Activated naive CD4-positive, alpha-beta T cell treated with anti-CD3 and anti-CD28 coated beads, Interleukin-2, amount 50 U/mL, for 72 hours (primary cell): ENCODE data around the gene ZNF410. TPM values are rescaled to one million over a fixed set of nuclear protein-coding genes. Genes with fewer than 3 reads are reported as not detected.
"Not testable (repeated sequence)": the region's sequence is repeated elsewhere in the genome, so short reads cannot be mapped to it uniquely, and the experiment has no call there.

Experiments used
- ATAC-seq, 2 donors: fragments of 150-1000 bp; cut with Tn5 transposase; 2 replicates each; pipeline ENCODE4 v1.10.0; 2021; ENCODE audit warnings: mild to moderate bottlenecking in 2 of 2, moderate library complexity in 2 of 2
- DNase-seq, 2 donors: peaks; one replicate each; pipeline ENCODE4 v3.0.0; 2021 to 2022; ENCODE audit warnings: low spot score in 2 of 2
- H3K27ac Mint-ChIP-seq, 2 donors: one replicate each; pipeline ENCODE4 v1.8.0; 2022; ENCODE audit warnings: mild to moderate bottlenecking in 2 of 2, mixed read lengths in 2 of 2
- H3K36me3 Mint-ChIP-seq, 2 donors: one replicate each; pipeline ENCODE4 v1.8.0; 2022; ENCODE audit warnings: mixed read lengths in 2 of 2
- H3K9me3 Mint-ChIP-seq, 2 donors: one replicate each; pipeline ENCODE4 v1.8.0; 2022; ENCODE audit warnings: mixed read lengths in 2 of 2
- total RNA-seq, 2 donors: library from RNA; stranded (reverse); gene quantifications; one replicate each; pipeline ENCODE4 v1.2.3, GENCODE V29; 2022

Gene ZNF410
- total RNA-seq, 2 donors from 2014 or later: 52.9 to 98.7 TPM

DNA sequence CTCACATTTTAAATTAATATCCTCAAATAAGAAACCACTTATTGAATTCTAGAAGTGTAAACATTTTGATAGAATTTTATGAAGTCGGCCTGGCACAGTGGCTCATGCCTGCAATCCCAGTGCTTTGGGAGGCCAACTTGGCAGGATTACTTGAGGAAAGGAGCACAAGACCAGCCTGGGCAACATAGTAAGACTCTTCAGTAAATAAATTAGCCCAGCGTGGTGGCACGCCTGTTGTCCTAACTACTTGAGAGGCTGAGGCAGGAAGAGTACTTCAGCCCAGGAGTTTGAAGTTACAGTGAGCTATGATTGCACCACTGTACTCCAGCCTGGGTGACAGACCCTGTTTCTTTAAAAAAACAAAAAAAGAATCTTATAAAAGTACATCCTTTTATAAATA is 8.9 kb upstream of the ZNF410 start:
- DNase-seq (no peak), ATAC-seq (no peak)
- Mint-ChIP-seq H3K36me3 (no peaks in the 10 kb centered on the region), H3K27ac (no peak overlapping the region), H3K9me3 (no peaks in the 10 kb centered on the region)

DNA sequence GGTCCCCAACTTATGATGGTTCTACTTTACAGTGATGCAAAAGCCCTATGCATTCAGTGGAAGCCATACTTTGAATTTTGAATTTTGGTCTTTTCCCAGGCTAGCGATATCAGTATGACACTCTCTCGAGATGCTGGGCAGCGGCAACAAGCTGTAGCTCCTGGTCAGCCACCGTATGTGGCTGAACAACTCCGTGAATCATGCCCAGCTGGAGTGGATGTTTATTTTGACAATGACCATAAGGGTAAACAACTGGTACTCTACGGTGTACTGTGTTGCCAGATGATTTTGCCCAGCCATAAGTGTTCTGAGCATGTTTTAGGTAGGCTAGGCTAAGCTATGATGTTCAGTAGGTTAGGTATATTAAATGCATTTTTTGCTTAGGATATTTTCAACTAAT is 8.2 kb upstream of the ZNF410 start:
- Mint-ChIP-seq H3K36me3 (no peaks in the 10 kb centered on the region), H3K27ac (no peak overlapping the region), H3K9me3 (no peaks in the 10 kb centered on the region)
- no peak for ATAC-seq
- no peak for DNase-seq

DNA sequence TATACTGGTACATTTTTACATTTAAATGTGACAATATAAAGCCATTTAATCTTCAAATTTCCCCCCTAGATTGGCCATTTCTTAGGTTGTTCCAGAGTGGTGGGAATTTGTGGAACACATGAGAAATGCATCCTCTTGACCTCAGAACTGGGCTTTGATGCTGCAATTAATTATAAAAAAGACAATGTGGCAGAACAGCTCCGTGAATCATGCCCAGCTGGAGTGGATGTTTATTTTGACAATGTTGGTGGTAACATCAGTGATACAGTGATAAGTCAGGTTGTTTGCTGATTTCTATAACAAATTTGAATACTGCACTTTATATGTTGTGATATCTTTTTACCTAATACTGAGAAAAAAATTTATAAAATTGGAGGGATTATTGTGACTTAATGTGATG is 7.6 kb upstream of the ZNF410 start:
- H3K9me3 Mint-ChIP-seq: no peaks in the 10 kb centered on the region
- DNase-seq (no peak), ATAC-seq (no peak)
- H3K36me3 Mint-ChIP-seq: no peaks in the 10 kb centered on the region
- H3K27ac Mint-ChIP-seq: no peak overlapping the region

DNA sequence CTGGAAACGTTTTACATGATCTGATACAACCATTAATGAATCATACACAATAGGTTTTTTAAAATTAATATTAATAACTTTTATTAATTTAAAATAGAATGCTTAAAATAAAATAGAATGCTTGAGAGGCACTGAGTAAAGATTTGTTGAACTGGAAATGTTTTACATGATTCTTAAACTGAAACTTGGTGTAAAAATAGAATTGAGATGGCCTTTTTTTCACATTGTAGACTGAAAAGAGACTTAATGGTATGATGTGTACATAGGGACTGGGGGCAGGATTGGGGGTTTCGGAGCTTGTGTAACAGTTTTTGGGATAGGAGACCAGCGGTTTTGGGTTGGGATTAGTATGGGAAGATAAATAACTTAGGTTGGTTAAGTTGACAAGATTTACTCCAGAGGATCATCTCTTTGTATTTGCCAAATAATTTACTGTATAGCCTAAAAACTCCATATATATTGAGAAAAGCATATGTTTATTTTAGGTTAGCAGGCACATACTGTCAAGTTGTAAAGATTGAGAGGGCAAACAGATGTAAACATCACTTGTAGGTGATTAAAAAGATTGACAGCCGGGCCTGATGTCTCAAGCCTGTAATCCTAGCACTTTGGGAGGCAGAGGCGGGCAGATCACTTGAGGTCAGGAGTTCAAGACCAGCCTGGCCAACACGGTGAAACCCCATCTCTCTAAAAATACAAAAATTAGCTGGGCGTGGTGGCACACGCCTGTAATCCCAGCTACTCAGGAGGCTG is 2.0 kb upstream of the ZNF410 start:
- ATAC-seq: no peak
- Mint-ChIP-seq H3K36me3 (peaks cover 25 to 33% of the 10 kb centered on the region in 2 donors), H3K9me3 (no peaks in the 10 kb centered on the region), H3K27ac (peak overlapping the region; percentile 90 to 99)
- no peak for DNase-seq

DNA sequence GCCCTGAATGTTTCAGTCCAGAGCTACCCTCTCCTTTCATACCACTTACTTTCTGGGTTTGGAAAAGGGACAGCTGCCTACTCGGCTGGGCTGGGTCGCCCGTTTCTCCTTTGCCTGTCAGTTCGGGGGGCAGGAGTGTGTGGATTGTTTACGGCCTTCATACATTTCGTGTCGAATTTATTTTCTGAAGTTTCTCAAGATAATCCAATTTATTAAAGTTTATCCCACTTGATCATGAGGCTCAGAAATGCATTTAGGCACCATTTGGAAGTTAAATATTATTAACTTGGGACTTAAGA is 608 bp downstream of the ZNF410 start:
- DNase-seq (no peak), ATAC-seq (no peak)
- peaks cover 25 to 36% of the 10 kb centered on the region in 2 donors for H3K36me3 Mint-ChIP-seq
- H3K9me3 Mint-ChIP-seq: no peaks in the 10 kb centered on the region
- H3K27ac Mint-ChIP-seq: peak overlapping the region; percentile 98 to 99

DNA sequence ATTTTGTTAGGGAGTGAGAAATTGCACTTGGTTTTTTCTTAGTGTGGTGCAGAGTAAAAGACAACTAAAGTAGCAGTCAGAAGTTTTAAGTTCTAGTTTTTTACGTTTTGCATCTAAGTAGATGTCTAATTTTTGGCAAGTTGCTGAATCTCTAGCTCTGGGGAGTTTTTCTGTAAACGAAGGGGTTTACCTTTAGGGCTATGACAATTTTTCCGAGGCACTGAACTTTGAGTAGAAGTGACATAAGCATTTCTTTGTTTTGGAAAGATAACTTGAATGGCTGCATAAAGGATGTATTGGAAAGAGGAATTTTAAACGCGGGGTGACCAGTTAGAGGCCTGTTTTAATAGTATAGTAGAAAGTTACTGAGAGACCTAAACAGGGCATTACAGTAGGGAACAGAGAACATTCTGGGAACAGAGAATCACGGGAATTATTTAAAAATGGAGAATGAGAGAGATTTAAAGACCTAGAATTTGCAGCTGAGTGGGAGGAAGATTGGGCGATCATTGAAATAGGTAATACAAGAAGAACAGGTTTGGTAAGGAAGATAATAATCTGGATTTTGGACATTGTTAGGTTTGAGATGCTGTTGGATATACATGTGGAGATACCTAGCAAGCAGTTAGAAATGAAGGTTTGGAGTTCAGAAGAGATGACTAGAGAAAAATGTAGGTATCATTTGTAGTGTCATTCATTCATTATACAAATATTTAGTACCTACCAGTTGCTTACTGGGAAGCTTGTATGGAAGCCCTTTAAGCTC is 1.2 kb downstream of the ZNF410 start:
- Mint-ChIP-seq H3K27ac (peak overlapping the region; percentile 98 to 99), H3K36me3 (peaks cover 25 to 36% of the 10 kb centered on the region in 2 donors), H3K9me3 (no peaks in the 10 kb centered on the region)
- no peak for DNase-seq
- ATAC-seq: no peak

DNA sequence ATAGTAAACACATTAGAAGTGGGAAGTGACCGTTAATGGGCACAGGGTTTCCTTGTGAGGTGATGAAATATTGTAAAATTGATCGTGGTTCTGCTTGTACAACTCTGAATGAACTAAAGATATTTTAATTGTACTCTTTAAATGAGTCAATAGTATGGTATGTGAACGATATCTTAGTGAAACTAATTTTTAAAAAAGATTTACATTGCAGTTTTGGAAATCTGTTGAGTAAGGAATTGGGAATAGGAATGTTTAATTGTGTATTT is 1.7 kb downstream of the ZNF410 start:
- Mint-ChIP-seq H3K36me3 (peaks cover 25 to 36% of the 10 kb centered on the region in 2 donors), H3K27ac (peak overlapping the region in 1 of 2 donors; percentile 99), H3K9me3 (no peaks in the 10 kb centered on the region)
- no peak for ATAC-seq
- DNase-seq: no peak

DNA sequence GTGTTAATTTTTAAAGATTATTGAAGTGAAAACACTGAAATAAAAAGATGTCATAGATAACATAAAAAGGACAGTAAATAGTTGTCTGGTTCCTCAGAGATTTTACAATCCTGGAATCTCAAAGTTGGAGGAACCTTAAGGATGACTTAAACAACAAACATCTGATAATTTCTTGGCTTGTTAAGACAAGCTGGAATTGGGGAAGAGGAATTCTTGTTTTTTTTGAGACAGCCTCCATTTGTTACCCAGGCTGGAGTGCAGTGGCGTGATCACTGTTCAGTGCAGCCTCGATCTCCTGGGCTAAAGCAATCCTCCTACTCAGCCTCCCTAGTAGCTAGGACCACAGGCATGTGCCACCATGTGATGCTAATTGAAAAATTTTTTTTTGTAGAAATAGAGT is 2.3 kb downstream of the ZNF410 start:
- peaks cover 25 to 36% of the 10 kb centered on the region in 2 donors for H3K36me3 Mint-ChIP-seq

DNA sequence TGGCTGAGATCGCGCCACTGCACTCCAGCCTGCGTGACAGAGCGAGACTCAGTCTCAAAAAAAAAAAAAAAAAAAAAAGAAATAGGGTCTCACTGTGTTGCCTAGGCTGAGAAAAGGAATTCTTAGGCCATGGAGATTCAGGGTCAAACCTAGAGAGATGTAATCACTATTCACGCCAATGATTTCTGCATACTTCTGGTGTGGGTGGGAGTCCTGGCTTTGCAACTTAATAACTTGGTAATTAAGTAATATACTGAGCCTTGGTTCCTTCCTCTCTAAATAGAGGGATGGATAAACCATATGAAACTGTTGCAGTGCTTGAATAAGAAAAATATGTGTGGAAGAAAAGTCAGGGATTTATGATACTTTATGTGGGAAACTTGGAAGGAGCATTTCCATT is 2.7 kb downstream of the ZNF410 start:
- no peak for ATAC-seq
- Mint-ChIP-seq H3K9me3 (no peaks in the 10 kb centered on the region), H3K27ac (no peak overlapping the region), H3K36me3 (peaks cover 25 to 35% of the 10 kb centered on the region in 2 donors)
- no peak for DNase-seq

More for the DNA sequence above, 2.3 kb downstream of the ZNF410 start:
- peak overlapping the region in 1 of 2 donors; percentile 62 for H3K27ac Mint-ChIP-seq
- no peak for DNase-seq
- no peaks in the 10 kb centered on the region for H3K9me3 Mint-ChIP-seq
- ATAC-seq: no peak

DNA sequence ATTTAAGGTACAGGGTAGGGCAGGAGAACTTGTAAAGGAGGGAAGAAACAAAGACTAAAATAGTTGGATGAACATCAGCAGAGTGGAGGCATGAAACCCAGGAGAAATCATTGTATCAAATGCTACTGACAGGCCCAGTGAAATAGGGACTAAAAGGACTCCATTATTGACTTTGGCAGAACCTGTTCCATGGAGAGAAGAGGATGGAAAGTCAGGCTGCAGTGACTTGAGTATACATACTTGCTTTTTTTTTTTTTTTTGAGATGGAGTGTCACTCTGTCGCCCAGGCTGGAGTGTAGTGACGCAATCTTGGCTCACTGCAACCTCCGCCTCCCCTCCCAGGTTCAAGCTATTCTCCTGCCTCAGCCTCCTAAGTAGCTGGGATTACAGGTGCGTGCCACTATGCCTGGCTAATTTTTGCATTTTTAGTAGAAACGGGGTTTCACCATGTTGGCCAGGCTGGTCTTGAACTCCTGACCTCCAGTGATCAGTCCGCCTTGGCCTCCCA is 7.6 kb downstream of the ZNF410 start:
- DNase-seq, ATAC-seq, H3K9me3 Mint-ChIP-seq: not testable (repeated sequence)
- H3K27ac Mint-ChIP-seq: peak overlapping the region in 1 of 2 donors; percentile 3
- H3K36me3 Mint-ChIP-seq: peaks cover 11 to 13% of the 10 kb centered on the region in 2 donors

DNA sequence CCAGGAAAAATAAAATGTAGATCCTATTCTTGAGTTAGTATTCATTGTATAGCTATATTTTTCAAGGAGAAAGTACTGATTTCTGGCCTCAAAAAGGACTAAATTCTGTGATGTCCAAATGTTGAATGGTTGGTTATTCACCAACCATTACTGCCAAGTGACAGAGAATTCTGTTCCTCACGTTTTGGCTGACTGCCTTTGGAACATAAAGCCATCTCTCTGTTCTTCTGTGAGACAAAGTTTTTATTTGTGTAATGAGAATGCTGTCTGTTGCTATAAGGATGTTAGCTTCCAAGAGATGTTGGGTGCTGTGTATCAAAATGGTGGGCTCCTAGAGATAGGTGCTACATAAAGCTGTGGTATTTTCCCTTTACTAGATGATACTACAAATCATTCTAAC is 9.3 kb downstream of the ZNF410 start:
- DNase-seq: no peak
- H3K36me3 Mint-ChIP-seq: peaks cover 11 to 13% of the 10 kb centered on the region in 2 donors
- ATAC-seq: no peak
- H3K9me3 Mint-ChIP-seq: no peaks in the 10 kb centered on the region
- H3K27ac Mint-ChIP-seq: peak overlapping the region; percentile 72 to 88

DNA sequence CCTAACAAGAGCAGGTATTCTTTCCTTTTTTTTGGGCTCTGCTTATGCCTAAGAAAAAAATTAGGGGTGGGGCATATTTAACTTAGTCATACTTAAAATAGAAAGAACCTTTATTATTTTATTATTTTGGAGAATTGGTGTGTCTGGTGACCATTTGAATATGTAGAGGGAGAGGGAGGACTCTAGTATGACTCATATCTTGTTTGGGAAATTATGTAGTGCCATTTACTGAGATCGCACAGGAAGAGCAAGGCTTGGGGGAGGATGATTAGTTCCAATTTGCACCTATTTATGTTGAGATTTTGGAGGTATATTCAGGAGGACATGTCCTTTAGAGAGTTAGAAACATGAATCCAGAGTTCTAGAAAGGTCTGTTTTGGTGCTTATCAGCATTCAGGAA is 9.9 kb downstream of the ZNF410 start:
- peaks cover 11 to 13% of the 10 kb centered on the region in 2 donors for H3K36me3 Mint-ChIP-seq
- H3K9me3 Mint-ChIP-seq: no peaks in the 10 kb centered on the region
- H3K27ac Mint-ChIP-seq: peak overlapping the region; percentile 72 to 88
- ATAC-seq (no peak), DNase-seq (no peak)

DNA sequence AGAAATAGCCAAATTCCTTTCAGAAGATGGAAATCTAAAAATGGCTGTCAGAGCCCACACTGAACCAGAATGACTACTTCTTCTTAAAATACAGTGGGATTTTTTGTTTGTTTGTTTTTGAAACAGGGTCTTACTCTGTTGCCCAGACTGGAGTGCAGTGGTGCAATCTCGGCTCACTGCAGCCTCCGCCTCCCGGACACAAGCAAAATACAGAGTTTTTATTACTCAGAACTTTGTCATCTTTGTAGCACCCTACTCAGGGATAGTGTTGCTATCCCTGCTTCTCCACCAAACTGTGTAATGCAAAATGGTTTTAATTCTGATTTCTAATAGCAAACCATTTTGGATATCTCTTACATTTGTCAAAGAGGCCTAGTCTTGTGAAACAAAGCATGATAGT is 16.4 kb downstream of the ZNF410 start:
- Mint-ChIP-seq H3K9me3 (no peaks in the 10 kb centered on the region), H3K36me3 (peaks cover 14% of the 10 kb centered on the region in 2 donors), H3K27ac (no peak overlapping the region)
- DNase-seq (no peak), ATAC-seq (no peak)

DNA sequence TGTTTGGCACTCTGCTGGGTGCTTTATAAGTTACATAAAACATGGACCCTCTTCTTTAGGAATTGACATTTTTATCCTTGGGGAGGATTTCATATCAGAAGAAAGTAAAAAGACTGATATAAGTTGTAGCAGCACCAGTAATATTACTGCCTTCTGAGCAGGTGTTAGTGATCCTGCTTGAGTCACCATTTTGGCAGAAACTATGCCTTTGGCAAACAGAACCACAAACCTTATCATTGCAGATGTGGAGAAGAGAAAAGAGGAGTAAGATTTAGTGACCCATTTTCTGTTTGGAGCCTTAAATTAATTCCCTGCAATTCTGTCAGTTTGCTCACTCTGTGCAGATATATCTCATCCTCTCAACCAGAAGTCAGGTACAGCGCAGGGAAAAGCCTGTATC is 23.0 kb downstream of the ZNF410 start:
- peaks cover 56 to 63% of the 10 kb centered on the region in 2 donors for H3K36me3 Mint-ChIP-seq
- DNase-seq: no peak
- ATAC-seq: no peak
- H3K9me3 Mint-ChIP-seq: peaks cover 9 to 12% of the 10 kb centered on the region in 2 donors
- H3K27ac Mint-ChIP-seq: peak overlapping the region; percentile 20 to 58

DNA sequence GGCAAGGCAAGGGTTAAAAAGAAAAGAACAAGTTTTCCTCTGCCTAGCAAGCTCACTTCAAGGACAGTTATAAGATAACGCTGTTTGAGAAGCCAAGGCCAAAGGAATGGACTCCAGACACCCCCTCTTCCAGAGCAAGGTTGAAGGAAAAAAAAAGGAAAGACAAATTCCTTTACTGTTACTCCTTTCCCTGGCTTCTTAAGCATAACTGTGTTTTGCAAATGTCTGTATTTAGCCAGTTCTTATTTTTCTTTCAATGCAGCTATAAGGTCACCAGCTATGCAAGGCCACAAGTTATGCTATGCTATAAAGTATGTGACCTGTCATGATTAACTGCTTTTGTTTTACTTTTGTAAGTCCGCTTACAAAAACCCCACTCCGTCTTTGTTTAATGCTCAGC is 26.6 kb downstream of the ZNF410 start:
- H3K36me3 Mint-ChIP-seq: peaks cover 47 to 49% of the 10 kb centered on the region in 2 donors
- no peak for ATAC-seq
- no peak for DNase-seq
- H3K9me3 Mint-ChIP-seq: peaks cover 9 to 12% of the 10 kb centered on the region in 2 donors
- no peak overlapping the region for H3K27ac Mint-ChIP-seq

DNA sequence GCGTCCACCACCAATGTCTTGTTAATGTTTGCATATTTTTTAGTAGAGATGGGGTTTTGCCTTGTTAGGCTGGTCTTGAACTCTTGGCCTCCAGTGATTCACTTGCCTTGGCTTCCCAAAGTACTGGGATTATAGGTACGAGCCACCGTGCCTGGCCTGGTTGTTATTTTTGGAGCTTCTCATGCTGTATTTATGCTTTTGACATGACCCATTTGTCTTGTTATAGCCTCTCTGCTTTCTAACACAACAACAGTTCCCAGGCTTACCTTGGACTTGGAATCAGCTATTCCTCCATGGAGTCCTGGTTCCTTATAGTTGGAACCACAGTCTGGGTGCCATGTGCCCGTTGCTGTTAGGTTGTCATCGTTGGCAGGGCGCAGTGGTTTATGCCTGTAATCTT is 29.7 kb downstream of the ZNF410 start:
- no peak for ATAC-seq
- Mint-ChIP-seq H3K27ac (no peak overlapping the region), H3K36me3 (peaks cover 16 to 24% of the 10 kb centered on the region in 2 donors), H3K9me3 (peaks cover under 1% of the 10 kb centered on the region in 2 donors)
- no peak for DNase-seq

DNA sequence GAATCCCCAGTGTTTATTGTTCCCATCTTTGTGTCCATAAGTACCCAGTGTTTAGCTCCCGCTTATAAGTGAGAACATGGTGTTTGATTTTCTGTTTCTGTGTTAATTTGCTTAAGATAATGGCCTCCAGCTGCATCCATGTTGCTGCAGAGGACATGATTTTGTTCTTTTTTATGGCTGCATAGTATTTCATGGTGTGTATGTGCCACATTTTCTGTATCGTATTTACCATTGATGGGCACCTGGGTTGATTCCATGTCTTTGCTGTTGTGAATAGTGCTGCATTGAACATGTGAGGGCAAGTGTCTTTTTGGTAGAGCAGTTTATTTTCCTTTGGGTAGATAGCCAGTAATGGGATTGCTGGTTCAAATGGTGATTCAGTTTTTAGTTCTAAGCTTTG is 32.8 kb downstream of the ZNF410 start:
- H3K36me3 Mint-ChIP-seq, ATAC-seq, DNase-seq, H3K9me3 Mint-ChIP-seq: not testable (repeated sequence)
- peak overlapping the region in 1 of 2 donors; percentile 62 for H3K27ac Mint-ChIP-seq

DNA sequence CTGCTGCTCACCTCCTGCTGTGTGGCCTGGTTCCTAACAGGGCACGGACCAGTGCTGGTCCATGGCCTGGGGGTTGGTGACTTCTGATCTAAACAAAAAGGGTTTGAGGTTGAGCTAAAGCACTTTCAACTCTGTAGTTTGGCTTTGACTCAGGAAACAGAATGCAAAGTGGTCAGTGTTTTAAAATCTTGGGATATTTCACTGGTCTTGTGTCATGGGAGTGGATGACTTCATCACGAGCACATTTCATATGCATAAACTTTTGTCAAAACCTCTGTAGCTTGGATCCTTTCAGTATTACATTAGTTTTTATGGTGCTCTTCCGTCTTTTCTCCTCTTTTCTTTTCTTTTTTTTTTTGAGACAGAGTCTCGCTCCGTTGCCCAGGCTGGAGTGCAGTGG is 37.7 kb downstream of the ZNF410 start:
- peak overlapping the region in 1 of 2 donors; percentile 8 for H3K27ac Mint-ChIP-seq
- H3K9me3 Mint-ChIP-seq: no peaks in the 10 kb centered on the region
- H3K36me3 Mint-ChIP-seq: peaks cover 8 to 40% of the 10 kb centered on the region in 2 donors
- DNase-seq: no peak
- ATAC-seq: no peak
